Small intestine (tissue), 7 donors: ENCODE results near the gene KNSTRN. TPM values are rescaled to one million over a fixed set of nuclear protein-coding genes. Genes with fewer than 3 reads are reported as not detected.

Source experiments
- DNase-seq, 2 donors: peaks; one replicate each; pipeline versions ENCODE4 v3.0.0 to v3.0.0-alpha.2; 2013
- FAIRE-seq: peaks from 2 replicates; lab custom pipeline; 2012; peaks lifted over from hg19 to GRCh38; lab: Jason Lieb, UNC
- H3K27ac ChIP-seq, 3 donors: one replicate each; pipeline ENCODE4 v1.5.1; 2013; ENCODE audit warnings: low read length in 2 of 3, mild to moderate bottlenecking in 2 of 3, control low read depth in 1 of 3, inconsistent platforms in 1 of 3, low read depth in 1 of 3, moderate library complexity in 1 of 3
- H3K27me3 ChIP-seq, 3 donors: one replicate each; pipeline ENCODE4 v1.6.1; 2013; ENCODE audit warnings: low read length in 3 of 3, inconsistent platforms in 1 of 3; ENCODE audit not compliant: control insufficient read depth in 3 of 3, insufficient read depth in 3 of 3
- H3K36me3 ChIP-seq, 3 donors: one replicate each; pipeline ENCODE4 v1.6.1; 2013; ENCODE audit warnings: low read length in 3 of 3, inconsistent platforms in 1 of 3, low read depth in 1 of 3, mild to moderate bottlenecking in 1 of 3, moderate library complexity in 1 of 3; ENCODE audit not compliant: control insufficient read depth in 3 of 3, insufficient read depth in 2 of 3
- H3K4me1 ChIP-seq, 3 donors: one replicate each; pipeline ENCODE4 v1.6.1; 2013; ENCODE audit warnings: low read length in 2 of 3, inconsistent platforms in 1 of 3, low read depth in 1 of 3, mild to moderate bottlenecking in 1 of 3, moderate library complexity in 1 of 3; ENCODE audit not compliant: control insufficient read depth in 3 of 3, insufficient read depth in 2 of 3
- H3K4me3 ChIP-seq, 3 donors: one replicate each; pipeline ENCODE4 v1.5.1; 2013; ENCODE audit warnings: low read length in 3 of 3, control low read depth in 1 of 3, inconsistent platforms in 1 of 3, low read depth in 1 of 3, mild to moderate bottlenecking in 1 of 3, moderate library complexity in 1 of 3
- H3K9me3 ChIP-seq, 2 donors: one replicate each; pipeline ENCODE4 v1.6.1; 2013; ENCODE audit warnings: low read depth in 1 of 2, low read length in 1 of 2; ENCODE audit not compliant: control insufficient read depth in 2 of 2, insufficient read depth in 1 of 2
- WGBS, 3 donors: extraction: QIAGEN DNeasy Blood & Tissue Kit; methylation state at CpG; one replicate each; pipeline ENCODE4 v1.1.7; 2013; 5-methylcytosine and 5-hydroxymethylcytosine counted together
- polyA plus RNA-seq, 4 donors: library from polyadenylated mRNA; stranded (reverse) in 3 of 4; unstranded in 1 of 4; fragments of 200-250 nt in 3 of 4; fragments of 120-200 nt in 1 of 4; gene quantifications; one replicate each; pipeline versions ENCODE4 v1.2.1 to v1.2.3, GENCODE V29; 2013
- donor health status: healthy with polysubstance abuse.
- donor health status: control.
- donor health status: control.
- donor health status: Bipolar disorder and iron deficiency.
- donor health status: healthy.

Gene KNSTRN
- polyA plus RNA-seq, 4 donors, result 4.1 to 24.3 (median 12.9) TPM

DNA sequence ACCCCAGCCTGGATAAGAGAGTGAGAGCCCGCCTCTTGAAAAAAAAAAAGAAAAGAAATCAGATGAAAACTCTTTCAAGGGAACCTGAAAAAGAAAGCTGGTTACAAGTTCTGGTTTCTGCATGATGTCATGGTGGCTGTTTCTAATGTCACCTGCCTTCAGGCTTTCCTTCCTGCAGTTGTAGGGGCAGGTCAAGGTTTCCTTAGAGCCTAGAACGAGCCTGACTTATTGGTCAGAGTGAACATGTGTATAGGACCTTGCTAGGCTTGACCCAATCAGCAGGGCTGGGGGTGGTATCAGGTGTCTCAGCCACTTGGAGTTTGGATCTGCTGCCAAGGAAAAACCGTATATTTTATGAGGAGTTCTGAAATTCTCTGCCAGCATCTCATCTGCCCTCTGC lies 26.8 kb downstream of the KNSTRN start:
- 47 to 69% (median 66%) methylated on average over 3 of the region's 3 CpGs for WGBS, 3 donors
- Histone ChIP-seq H3K36me3 (peaks cover 5 to 53% (median 7%) of the 10 kb centered on the region in 3 donors), H3K4me1 (peaks cover 0 to 17% (median 8%) of the 10 kb centered on the region in 3 donors), H3K27ac (no peak overlapping the region), H3K27me3 (no peaks in the 10 kb centered on the region), H3K9me3 (no peaks in the 10 kb centered on the region), H3K4me3 (no peak overlapping the region)
- DNase-seq (no peak), FAIRE-seq (no peak)

- FAIRE-seq, result no peak
- H3K36me3 ChIP-seq, result peaks cover 6 to 64% (median 7%) of the 10 kb centered on the region in 3 donors
- H3K4me1 ChIP-seq, result peaks cover 0 to 17% (median 5%) of the 10 kb centered on the region in 3 donors
- no peak overlapping the region for H3K27ac ChIP-seq
- H3K4me3 ChIP-seq, result no peak overlapping the region
- H3K27me3 ChIP-seq, result no peaks in the 10 kb centered on the region
- H3K9me3 ChIP-seq, result no peaks in the 10 kb centered on the region
- no peak for DNase-seq
- 96 to 98% (median 98%) methylated on average over 11 of the region's 11 CpGs for WGBS, 3 donors
Measured at GRCh38 chr15:40410476-40410875, 28.0 kb downstream of the KNSTRN start.

- FAIRE-seq (no peak), DNase-seq (peak; percentile 77 to 97)
- H3K4me1 ChIP-seq, result peaks cover 0 to 9% (median 0%) of the 10 kb centered on the region in 3 donors
- no peaks in the 10 kb centered on the region for H3K27me3 ChIP-seq
- peak overlapping the region in 1 of 3 donors; percentile 45 for H3K27ac ChIP-seq
- no peaks in the 10 kb centered on the region for H3K9me3 ChIP-seq
- 15 to 65% (median 36%) methylated on average over 7 of the region's 7 CpGs for WGBS, 3 donors
- no peak overlapping the region for H3K4me3 ChIP-seq
- peaks cover 7 to 75% (median 7%) of the 10 kb centered on the region in 3 donors for H3K36me3 ChIP-seq
Measured at GRCh38 chr15:40412095-40412759, 29.7 kb downstream of the KNSTRN start.

- Histone ChIP-seq H3K36me3 (peaks cover 7 to 72% (median 7%) of the 10 kb centered on the region in 3 donors), H3K4me1 (peaks cover 0 to 9% (median 0%) of the 10 kb centered on the region in 3 donors), H3K4me3 (no peak overlapping the region), H3K9me3 (no peaks in the 10 kb centered on the region), H3K27ac (no peak overlapping the region), H3K27me3 (no peaks in the 10 kb centered on the region)
- DNase-seq (no peak), FAIRE-seq (no peak)
- WGBS, 3 donors, result 88 to 91% (median 90%) methylated on average over 9 of the region's 9 CpGs
Measured at GRCh38 chr15:40413036-40413435, 30.5 kb downstream of the KNSTRN start.

DNA sequence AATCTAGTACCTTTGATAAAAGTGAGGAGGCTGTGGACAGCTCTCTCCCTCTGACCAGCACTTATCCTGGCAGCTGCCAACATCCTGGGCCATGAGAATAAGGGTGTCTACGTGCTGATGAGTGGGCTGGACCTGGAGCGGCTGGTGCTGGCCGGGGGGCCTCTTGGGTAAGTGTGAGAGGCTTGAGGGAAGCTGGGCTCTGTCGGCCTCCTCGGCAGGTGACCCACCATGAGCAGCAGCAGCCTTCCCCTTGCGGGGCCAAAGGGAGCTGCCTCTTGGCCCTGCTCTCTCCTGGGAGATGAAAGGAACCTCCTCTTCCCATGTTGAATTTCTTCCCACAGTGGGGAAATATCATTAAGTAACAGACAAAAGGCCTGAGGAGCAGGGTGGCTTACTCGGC lies 32.3 kb downstream of the KNSTRN start:
- Histone ChIP-seq H3K9me3 (no peaks in the 10 kb centered on the region), H3K4me3 (no peak overlapping the region), H3K4me1 (peaks cover 0 to 9% (median 0%) of the 10 kb centered on the region in 3 donors), H3K27ac (no peak overlapping the region), H3K27me3 (no peaks in the 10 kb centered on the region), H3K36me3 (peaks cover 4 to 71% (median 7%) of the 10 kb centered on the region in 3 donors)
- DNase-seq (no peak), FAIRE-seq (no peak)
- WGBS, 3 donors, result 90% methylated on average over 7 of the region's 7 CpGs

DNA sequence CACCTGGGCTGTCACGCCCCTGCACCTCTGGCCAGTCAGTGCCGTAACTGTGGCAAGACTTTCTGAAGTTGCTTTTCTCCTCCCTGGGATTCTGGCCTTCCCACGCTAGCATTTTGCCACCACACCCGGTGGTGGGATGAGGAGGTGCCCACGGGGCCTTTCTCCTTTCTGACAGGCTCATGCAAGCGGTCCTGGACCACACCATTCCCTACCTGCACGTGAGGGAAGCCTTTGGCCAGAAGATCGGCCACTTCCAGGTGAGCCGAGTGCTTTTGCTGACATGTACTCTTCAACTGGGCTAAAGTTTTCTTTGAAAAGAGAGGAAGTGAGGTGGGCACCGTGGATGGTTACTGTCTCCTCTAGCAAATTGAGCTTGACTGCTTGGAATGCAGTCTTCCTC lies 32.7 kb downstream of the KNSTRN start:
- H3K27me3 ChIP-seq, result no peaks in the 10 kb centered on the region
- 93 to 95% (median 94%) methylated on average over 10 of the region's 10 CpGs for whole genome bisulfite sequencing, 3 donors

GRCh38 chr15:40416056-40416455 lies 33.5 kb downstream of the KNSTRN start:
- Histone ChIP-seq H3K9me3 (no peaks in the 10 kb centered on the region), H3K36me3 (peaks cover 2 to 69% (median 4%) of the 10 kb centered on the region in 3 donors), H3K4me3 (no peak overlapping the region), H3K27me3 (no peaks in the 10 kb centered on the region), H3K4me1 (peaks cover 0 to 9% (median 0%) of the 10 kb centered on the region in 3 donors), H3K27ac (no peak overlapping the region)
- no peak for FAIRE-seq
- 93 to 96% (median 93%) methylated on average over 14 of the region's 14 CpGs for WGBS, 3 donors
- no peak for DNase-seq

More for the DNA sequence above, 32.7 kb downstream of the KNSTRN start:
- H3K36me3 ChIP-seq, result peaks cover 4 to 74% (median 5%) of the 10 kb centered on the region in 3 donors
- H3K9me3 ChIP-seq, result no peaks in the 10 kb centered on the region
- peaks cover 0 to 9% (median 0%) of the 10 kb centered on the region in 3 donors for H3K4me1 ChIP-seq
- H3K27ac ChIP-seq, result no peak overlapping the region
- FAIRE-seq, result no peak
- DNase-seq, result no peak
- H3K4me3 ChIP-seq, result no peak overlapping the region

DNA sequence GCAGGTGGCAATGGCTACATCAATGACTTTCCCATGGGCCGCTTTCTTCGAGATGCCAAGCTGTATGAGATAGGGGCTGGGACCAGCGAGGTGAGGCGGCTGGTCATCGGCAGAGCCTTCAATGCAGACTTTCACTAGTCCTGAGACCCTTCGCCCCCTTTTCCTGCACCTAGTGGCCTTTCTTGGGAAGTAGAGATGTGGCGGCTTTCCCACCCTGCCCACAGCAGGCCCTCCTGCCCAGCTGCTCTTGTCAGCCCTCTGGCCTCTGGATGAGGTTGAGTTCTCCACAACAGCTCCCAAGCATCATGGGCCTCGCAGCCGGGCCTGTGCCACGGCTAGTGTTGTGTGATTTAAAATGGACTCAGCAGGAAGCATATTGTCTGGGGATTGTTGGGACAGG lies 35.6 kb downstream of the KNSTRN start:
- no peak overlapping the region for H3K4me3 ChIP-seq
- peaks cover 0 to 4% (median 0%) of the 10 kb centered on the region in 3 donors for H3K4me1 ChIP-seq
- peaks cover 0 to 4% (median 0%) of the 10 kb centered on the region in 3 donors for H3K27me3 ChIP-seq
- FAIRE-seq, result no peak
- H3K27ac ChIP-seq, result no peak overlapping the region
- WGBS, 3 donors, result 93 to 95% (median 94%) methylated on average over 10 of the region's 10 CpGs
- no peaks in the 10 kb centered on the region for H3K9me3 ChIP-seq
- DNase-seq, result no peak
- H3K36me3 ChIP-seq, result peaks cover 2 to 49% (median 4%) of the 10 kb centered on the region in 3 donors
